Peyer's patch (tissue), 4 donors: Measurements from ENCODE around the gene ZMIZ2.

Experiments used
- POLR2A ChIP-seq, 2 donors: fragments of 450-650 bp; IDR thresholded peaks; one replicate each; pipeline ENCODE4 v1.5.1; 2017; ENCODE audit warnings: antibody characterized with exemption in 2 of 2, mild to moderate bottlenecking in 2 of 2, moderate library complexity in 2 of 2
- TF ChIP-seq, protein P1 (sequence below), 6 experiments: fragments of 450-650 bp in 4 of 6; fragments of 200-600 bp in 2 of 6; sonication (generic) in 1 of 6; IDR thresholded peaks; one replicate each; pipeline ENCODE4 v1.5.1; 2017 to 2019; ENCODE audit warnings: antibody characterized with exemption in 6 of 6, mild to moderate bottlenecking in 3 of 6, moderate library complexity in 1 of 6

DNA sequence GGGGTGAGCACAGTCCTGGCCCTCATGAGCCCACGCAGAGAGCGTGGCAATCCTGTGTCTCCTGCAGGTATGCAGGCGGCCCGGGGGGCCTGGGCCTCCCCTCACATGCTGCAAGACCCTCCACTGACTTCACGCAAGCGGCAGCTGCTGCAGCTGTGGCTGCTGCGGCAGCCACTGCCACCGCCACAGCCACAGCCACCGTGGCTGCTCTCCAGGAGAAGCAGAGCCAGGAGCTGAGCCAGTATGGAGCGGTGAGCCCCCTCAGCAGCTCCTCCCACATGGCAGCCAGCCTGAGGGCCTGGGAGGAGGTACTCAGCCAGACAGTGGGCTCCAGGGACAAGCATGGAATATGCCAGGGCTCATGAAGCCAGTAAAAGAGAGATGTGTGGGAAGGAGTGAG lies 8.7 kb downstream of the ZMIZ2 start:
- TF ChIP-seq, protein P1, sequence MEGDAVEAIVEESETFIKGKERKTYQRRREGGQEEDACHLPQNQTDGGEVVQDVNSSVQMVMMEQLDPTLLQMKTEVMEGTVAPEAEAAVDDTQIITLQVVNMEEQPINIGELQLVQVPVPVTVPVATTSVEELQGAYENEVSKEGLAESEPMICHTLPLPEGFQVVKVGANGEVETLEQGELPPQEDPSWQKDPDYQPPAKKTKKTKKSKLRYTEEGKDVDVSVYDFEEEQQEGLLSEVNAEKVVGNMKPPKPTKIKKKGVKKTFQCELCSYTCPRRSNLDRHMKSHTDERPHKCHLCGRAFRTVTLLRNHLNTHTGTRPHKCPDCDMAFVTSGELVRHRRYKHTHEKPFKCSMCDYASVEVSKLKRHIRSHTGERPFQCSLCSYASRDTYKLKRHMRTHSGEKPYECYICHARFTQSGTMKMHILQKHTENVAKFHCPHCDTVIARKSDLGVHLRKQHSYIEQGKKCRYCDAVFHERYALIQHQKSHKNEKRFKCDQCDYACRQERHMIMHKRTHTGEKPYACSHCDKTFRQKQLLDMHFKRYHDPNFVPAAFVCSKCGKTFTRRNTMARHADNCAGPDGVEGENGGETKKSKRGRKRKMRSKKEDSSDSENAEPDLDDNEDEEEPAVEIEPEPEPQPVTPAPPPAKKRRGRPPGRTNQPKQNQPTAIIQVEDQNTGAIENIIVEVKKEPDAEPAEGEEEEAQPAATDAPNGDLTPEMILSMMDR (IDR thresholded peaks at IDR 0.05): no peak
- no peak for TF ChIP-seq POLR2A (IDR thresholded peaks at IDR 0.05)
